NCI-H146 treated with DMSO at 0.1 percent for 48 hours (cell line): ENCODE data around the gene FNDC11.
"Not testable (repeated sequence)": the region's sequence is repeated elsewhere in the genome, so short reads cannot be mapped to it uniquely, and the experiment has no call there.

Source experiments
- DNase-seq: peaks from one replicate; lab custom pipeline; 2025; ENCODE audit not compliant: unreplicated experiment; lab: John Stamatoyannopoulos, UW

FNDC11 gene, protein sequence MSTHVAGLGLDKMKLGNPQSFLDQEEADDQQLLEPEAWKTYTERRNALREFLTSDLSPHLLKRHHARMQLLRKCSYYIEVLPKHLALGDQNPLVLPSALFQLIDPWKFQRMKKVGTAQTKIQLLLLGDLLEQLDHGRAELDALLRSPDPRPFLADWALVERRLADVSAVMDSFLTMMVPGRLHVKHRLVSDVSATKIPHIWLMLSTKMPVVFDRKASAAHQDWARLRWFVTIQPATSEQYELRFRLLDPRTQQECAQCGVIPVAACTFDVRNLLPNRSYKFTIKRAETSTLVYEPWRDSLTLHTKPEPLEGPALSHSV

DNA sequence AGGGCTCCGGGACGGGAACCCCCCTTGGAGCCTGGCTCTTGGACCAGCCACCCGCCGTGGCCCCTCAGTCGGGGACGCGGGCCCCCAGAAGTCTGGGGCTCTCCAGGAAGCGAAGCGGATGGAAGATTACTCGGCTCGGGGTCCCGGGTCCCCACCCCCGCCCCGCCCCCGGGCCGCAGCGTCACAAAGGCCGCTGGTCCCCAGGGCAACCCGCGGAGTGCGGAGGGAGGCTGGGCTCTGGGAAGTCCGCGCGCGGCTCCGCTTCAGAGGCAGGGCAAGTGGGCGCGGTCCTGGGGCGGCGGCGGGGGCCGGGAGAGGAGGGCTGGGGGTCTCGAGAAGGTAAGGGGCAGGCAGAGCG, at the start of gene FNDC11:
FNDC11 (plus strand) TSS at position 227 of the 358 bp plus-strand sequence. CDS start 1,505 bp downstream, outside the sequence.
- DNase-seq, result peak; percentile 21

DNA sequence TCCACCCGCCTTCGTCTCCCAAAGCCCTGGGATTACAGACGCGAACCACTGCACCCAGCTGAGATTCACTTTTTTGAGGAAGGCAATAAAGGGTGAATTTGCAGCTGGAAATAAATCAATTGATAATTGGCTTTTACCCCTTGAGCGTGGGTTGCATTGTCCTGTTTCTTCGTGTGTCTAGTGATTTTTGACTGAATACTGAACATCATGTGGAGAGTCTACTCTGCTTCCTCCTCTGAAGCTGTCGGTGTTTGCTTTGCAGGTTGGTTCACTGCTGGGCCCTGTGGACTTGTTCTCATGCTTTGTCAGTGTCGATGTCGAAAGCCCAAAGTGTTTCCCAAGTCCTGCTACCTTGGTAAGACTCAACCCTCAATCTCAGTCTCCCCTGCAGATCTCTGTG, 49.3 kb upstream of the FNDC11 start:
- DNase-seq, result no peak

DNA sequence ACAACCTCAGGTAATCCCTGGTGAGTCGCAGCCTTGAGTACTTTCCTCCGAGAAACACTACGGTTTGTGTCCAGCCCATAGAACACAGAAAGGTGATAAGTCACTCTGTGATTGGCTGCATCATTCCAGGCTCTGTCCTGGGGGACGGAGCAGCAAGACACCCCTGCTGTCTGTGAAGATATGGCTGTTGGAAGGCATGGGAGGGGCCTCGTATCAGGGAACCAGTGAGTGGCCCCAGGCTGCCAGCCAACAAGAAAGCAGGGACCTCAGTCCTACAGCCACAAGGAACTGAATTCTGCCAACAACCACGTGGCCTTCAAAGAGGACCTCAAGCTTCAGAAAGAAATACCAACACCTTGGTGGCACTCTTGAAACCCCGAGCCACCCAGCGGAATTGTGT, 48.7 kb upstream of the FNDC11 start:
- no peak for DNase-seq

DNA sequence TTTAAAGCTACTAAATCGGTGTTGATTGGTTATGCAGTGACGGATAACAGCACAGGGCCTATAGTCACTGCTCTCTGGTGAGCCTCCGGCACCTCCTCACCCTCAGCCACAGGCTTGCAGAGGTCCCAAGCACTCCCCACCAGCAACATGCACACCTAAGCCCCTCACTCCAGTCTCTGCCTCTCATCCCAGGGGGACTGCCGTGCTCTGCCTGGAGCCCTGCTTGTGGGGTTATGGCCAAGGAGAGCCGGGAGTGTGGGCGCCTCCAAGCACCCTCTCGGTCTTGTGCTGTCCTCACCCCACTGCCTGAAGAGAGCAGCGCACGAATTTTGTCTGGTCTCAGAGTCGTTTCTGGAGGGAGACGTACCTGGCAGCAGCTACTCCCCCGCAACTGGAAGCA, 48.2 kb upstream of the FNDC11 start:
- no peak for DNase-seq

DNA sequence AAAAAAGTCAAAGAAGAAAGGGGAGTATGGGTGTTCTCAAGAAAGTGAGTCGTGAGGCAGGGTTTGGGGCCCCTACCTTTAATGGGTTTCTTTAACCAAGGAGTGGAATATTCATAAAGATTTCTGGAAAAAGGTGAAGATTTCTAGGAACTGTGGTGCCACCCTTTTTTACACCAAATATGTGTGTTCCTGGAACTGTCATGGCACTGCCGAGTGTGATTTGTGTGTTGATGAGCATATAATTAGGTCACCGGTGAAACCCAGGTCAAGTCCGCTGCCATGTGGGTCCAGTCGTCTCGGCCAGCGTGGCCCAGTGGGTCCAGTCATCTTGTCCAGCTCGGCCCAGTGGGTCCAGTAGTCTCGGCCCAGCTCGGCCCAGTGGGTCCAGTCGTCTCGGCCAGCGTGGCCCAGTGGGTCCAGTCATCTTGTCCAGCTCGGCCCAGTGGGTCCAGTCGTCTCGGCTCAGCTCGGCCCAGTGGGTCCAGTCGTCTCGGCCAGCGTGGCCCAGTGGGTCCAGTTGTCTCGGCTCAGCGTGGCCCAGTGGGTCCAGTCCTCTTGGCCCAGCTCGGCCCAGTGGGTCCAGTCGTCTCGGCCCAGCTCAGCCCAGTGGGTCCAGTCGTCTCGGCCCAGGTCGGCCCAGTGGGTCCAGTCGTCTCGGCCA, 46.7 kb upstream of the FNDC11 start:
- DNase-seq, result no peak

DNA sequence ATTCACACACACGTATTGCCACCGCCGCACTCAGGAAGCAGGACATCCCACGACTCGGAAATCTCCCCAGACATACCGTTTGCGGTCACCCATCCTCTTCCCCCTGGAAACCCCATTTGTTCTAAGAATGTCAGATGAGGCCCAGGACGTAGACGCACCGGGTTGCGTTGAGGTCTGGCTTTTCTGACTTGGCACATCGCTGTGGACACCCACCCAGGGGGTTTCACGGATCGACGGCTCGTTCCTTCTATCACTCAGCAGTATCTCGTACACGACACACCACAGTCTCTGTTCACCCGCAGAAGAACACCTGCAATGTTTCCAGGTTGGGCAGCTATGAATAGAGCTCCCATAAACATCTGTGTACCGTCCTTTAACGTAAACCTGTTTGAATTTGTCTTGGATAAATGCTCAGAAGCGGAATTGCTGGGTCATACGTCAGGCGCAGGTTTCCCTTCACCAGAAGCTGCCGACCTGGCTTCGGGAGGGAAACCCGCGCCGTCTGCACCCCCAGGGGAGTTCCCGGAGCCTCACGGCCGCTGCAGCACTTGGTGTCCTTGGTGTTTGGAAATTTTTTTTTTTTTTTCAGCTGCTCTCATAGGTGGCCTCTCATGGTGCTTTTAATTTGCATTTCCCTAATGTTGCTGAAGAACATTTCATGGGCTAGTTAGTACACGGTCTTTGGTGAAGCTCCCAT, 45.7 kb upstream of the FNDC11 start:
- DNase-seq, result no peak

DNA sequence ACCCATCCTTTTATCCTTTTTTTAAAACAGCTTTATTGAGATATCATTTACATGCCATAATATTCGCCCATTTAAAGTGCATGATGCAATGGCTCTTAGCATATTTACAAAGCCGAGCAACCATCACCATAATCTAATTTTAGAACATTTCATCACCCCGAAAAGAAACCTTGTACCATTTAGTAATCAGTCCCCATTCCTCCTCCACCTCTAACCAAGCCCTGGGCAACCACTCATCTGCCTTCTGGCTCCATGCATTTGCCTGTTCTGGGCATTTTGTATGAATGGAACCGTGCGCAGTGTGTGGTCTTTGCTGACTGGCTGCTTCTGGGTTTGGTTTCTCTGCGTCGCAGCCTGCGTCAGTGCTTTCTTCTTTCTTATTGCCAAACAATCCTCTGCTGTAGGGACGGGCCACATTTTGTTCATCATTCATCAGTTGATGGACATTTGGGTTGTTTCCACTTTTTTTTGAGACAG, 44.8 kb upstream of the FNDC11 start:
- no peak for DNase-seq

DNA sequence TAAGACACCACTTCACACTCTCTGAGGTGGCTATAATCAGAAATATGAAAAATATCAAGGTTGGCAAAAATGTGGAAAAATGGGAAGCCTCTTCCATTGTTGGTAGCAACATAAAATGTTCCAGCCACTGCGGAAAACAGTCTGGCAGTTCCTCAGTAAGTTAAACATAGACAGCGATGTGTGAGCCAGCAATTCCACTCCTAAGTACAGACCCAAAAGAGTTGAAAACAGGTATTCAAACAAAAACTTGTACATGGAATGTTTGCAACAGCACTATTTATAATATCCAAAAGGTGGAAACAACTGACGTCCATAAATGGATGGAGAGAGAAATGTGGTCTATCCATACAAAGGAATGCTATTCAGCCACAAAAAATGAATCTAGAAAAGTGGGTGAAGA, 40.8 kb upstream of the FNDC11 start:
- no peak for DNase-seq

DNA sequence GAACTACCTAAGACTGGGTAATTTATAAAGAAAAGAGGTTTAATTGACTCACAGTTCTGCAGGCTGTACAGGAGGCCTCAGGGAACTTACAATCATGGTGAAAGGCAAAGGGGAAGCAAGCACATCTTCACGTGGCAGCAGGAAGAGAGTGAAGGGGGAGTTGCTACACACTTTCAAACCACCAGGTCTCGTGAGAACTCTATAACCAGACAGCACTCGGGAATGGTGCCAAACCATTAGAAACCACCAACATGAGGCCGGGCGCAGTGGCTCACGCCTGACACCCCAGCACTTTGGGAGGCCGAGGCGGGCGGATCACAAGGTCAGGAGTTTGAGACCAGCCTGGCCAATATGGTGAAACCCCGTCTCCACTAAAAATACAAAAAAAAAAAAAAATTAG, 39.4 kb upstream of the FNDC11 start:
- not testable (repeated sequence) for DNase-seq

DNA sequence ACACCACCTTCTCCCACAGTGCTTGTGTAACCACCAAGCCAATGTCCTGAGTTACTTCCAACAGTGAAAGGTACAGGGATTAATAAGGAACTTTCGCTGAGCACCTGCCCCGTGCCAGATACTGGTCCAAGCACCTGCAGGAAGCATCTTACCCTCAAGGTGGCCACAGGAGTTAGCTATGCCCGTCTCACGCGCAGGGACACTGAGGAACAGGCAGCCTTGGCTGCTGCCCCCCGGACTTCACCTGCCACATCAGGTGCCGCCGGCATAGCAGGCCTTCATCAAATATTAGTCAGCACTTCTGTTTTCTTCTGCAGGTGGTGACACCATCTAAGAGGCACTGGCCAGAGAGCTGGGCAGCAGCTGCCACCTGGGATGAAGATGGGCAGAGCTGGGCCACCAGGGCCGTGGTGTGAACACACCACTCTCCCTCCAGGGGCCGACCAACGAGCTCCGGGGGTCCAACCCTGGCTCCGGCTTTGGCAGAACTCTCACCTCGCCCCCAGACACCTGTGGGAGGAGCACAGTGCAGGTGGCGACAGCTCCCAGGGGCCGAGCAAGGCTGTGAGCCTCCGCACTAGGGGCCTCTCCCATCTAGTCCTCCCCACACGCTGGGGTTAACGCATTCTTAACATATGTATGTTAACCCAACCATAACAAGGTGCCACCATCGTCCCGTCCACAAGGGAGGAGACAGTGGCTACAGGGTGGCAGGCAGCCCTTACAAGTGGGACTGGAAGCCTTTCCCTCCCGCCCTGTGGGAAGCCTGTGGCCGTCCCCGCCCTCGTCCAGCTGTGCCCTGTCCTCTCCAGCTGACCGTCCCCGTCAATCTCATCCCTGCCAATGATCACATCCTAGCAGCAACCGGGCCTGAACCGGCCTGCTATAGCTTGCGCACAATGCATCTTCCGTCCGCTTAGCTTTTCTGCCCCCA, 36.3 kb upstream of the FNDC11 start:
- DNase-seq, result no peak

DNA sequence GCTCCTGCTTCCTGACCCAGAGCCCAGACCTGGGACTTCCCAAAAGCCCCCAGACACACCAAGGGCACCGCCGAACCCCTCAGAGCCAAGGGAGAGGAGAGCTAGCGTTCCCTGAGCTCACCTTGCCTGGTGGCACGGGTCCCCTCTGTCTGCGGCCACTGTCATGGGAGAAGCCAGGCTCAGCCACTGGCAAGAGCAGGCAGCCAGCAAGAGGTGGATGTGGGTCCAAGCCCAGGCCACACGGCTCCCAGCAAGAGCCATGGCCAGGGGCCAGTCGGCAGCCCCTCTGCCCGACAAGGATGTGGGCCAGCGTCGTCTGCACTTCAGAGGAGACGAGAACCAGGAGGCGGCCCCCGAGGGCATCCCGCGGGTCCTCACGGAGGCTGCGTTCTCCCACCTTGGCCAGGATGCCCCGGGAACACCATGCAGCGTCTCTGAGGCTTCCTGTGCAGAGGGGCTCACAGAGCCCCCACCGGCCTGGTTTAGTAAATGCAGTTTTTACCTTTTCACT, 35.6 kb upstream of the FNDC11 start:
- no peak for DNase-seq

DNA sequence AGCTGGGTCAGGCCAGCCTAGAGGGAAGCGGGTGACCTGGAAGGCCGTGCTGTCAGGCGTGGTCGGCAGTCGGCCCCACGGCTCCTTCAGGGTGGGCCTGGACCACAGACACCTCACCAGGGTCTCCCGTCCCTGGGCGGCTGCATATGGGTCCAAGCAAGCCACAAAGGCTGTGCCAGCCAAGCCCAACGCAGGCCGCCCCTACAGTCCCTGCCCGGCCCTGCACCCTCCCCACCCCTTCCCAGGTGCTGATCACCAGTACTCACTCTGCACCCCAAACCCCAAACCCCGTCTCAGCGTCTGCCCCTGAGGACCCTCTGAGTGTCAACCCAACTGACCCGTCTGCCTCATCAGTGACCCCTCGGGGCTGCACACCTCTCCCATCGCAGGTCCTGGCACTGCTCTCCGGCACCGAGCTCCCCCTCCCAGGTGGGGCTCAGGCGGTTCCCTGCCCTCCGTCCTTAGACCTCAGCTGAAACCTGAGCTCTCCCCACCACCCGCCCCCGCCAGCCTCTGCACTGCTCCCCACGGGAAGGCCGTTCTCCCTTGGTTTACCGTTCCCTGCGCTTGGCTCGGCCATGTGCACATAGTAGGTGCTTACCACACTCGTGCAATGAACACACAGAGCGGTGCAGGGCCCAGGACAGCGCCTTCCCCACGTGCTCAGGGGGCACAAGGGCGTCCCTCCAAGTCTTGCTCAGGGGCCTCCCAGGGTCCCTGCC, 34.9 kb upstream of the FNDC11 start:
- DNase-seq, result no peak

DNA sequence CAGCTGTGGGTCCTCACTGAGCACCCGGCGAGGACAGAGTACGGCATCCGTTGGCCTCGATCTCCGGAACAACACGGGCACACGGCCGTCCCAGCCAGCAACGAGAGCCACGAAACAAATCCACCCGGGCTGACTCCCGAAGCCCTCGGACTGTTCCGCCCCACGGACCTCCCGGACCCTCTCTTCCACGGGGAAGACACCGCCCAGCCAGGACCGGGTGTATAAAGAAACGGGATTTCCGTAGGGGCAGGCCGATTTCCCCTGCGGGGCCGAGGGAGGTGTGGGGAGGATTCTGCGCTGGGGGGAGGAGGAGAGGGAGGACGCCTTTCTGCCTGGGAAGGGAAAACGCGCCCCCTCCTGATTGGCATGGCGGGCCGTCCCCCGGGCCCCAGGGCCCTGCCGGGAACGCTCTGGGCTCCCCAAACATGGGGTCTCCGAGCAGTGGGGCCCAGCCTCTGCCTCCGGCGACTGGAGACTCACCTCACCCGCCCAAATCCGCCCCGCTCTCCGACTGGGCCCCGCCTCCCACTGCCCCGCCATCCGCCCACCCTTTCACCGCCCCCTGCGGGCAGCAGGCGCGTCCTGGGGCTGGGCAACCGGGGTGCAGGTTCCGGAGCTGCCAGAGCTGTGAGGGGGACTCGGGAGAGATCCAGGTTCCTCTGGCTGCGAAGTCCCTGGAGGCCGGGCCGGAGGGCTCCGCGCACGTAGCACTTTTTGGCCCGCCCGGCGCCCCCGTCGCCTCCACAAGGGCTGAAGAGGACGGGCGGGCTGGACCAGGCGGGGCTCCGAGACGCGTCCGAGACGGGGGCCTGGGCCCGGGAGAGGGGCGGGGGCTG, 34.1 kb upstream of the FNDC11 start:
- peak; percentile 68 for DNase-seq

DNA sequence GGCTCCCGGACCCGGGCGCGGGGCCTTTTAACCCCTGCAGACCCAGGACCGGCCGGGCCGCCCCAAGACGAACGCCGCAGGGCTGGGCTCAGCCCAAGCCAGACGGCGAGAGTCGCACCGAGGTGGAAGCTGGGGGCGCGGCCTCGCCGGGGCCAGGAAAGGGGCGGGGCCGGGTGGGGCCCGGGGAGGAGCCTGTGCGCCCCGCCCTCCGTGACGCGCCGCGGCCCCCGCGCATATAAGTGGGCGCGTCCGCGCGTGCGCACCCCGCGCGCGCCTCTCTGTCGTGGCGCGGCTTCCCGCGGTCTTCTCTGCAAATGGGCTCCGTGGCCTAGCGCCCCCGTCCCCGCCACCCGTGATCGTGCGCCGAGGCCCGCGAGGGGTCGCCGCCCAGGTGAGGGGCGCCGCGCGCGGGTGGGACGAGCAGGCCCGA, 33.4 kb upstream of the FNDC11 start, which contains the start of gene PPDPF:
PPDPF (plus strand) TSS at position 262 of the 430 bp plus-strand sequence. CDS start 544 bp downstream, outside the sequence.
- peak; percentile 68 for DNase-seq

DNA sequence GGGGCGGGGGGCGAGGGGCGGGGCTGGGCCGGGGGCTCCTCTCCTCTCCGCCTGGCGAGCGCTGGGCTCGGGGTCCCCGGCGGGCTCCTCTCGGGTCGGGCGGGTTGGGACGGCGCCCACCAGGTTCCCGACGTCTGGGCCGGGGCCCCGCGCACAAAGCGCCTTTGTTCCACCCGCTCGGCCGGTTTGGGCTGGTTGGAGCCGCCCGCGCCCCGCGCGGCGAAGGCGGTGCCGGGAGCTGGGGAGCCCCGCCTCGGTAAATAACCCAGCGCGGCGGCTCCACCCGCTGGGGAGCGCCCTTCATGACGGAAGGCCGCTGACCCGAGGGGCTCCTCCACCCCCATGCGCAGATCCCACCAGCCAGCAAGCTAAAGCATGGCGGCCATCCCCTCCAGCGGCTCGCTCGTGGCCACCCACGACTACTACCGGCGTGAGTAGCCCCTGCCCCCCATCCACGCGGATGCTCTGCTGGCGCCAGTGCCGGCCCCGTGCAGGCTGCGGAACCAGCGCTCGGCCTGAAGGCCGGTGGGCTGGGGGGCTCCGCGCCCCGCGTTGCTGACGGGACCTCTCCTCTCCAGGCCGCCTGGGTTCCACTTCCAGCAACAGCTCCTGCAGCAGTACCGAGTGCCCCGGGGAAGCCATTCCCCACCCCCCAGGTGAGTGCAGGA, 32.9 kb upstream of the FNDC11 start:
- DNase-seq, result peak; percentile 31

DNA sequence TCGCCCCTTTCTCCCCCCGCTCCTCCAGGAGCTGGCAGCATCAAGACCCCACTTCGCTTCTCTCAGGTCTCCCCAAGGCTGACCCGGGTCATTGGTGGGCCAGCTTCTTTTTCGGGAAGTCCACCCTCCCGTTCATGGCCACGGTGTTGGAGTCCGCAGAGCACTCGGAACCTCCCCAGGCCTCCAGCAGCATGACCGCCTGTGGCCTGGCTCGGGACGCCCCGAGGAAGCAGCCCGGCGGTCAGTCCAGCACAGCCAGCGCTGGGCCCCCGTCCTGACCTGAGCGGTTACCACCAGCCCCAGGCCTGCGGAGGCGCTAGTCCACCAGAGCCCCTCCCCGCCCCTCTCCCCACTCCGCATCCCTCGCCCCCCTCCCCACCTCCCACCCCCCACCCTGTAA, 32.4 kb upstream of the FNDC11 start:
- no peak for DNase-seq

DNA sequence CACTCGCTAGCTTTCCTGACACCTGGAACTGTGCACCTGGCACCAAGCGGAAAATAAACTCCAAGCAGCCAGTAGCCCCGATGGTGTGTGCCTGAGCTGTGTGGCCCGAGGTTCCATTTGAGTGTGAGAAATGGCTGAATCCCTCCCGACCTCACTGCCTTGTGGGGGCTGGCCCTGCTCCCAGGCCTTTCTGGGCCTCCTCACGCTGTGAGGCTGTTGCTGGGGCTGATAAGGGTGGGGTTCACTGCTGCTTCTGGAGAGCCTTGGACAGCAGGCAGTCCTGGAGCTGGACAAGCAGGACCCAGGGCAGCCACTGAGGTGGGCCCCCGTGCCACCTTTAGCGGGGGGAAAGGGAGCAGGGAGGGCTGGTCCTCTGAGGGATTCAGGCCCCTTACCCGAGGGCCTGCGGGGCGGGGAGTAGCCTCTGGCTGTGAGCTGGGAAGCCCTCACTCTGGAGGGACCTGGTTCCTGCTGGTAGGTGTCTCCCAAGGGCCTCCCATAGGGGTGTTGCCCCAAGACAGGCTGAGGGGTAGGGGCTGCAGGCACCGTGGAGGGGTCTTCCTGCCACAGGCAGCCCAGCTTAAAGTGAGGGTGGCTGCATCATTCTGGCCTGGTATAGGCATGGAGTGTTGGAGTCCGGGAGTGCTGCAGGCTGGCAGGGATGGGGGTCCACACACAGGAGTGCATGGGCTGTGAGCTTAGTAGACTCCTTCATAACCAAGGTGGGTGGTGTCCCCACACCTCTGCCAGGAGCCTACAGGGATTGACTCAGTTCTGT, 31.7 kb upstream of the FNDC11 start:
- no peak for DNase-seq
